ENCODE measurements around the gene C1orf50.

Gene C1orf50

GRCh38 chr1:42742617-42743316 lies 24.3 kb upstream of the C1orf50 start:
- Histone ChIP-seq H3K27ac (ENCODE audit: low read length) (no peak overlapping the region), H3K4me3 (ENCODE audit: low read depth in 1 of 2, low read length in 2 of 2) (no peak overlapping the region), H4K20me1 (ENCODE audit: insufficient read depth, low read length) (no peaks in the 10 kb centered on the region), H3K4me1 (ENCODE audit: insufficient read depth, low read length) (no peaks in the 10 kb centered on the region), H3K79me2 (ENCODE audit: insufficient read depth, low read length) (no peaks in the 10 kb centered on the region), H2AFZ (ENCODE audit: low read depth, low read length) (no peak overlapping the region), H3K36me3 (ENCODE audit: insufficient read depth, low read length) (peaks cover 25% of the 10 kb centered on the region), H3K9ac (ENCODE audit: low read depth, low read length) (no peak overlapping the region), H3K27me3 (ENCODE audit: insufficient read depth, low read length, poor library complexity) (no peaks in the 10 kb centered on the region), H3K4me2 (ENCODE audit: insufficient read depth, low read length) (no peak overlapping the region), H3K9me3 (ENCODE audit: insufficient read depth, low read length, severe bottlenecking) (no peaks in the 10 kb centered on the region)
- DNase-seq (no peak), ATAC-seq (ENCODE audit: insufficient read depth, low read depth) (no peak)
- TF ChIP-seq EZH2 (IDR thresholded peaks at IDR 0.05; ENCODE audit: borderline replicate concordance, low read depth, low read length, severe bottlenecking) (no peak), CTCF (IDR thresholded peaks at IDR 0.05; ENCODE audit: borderline replicate concordance, extremely low read depth, low read length, poor library complexity, severe bottlenecking) (no peak)

DNA sequence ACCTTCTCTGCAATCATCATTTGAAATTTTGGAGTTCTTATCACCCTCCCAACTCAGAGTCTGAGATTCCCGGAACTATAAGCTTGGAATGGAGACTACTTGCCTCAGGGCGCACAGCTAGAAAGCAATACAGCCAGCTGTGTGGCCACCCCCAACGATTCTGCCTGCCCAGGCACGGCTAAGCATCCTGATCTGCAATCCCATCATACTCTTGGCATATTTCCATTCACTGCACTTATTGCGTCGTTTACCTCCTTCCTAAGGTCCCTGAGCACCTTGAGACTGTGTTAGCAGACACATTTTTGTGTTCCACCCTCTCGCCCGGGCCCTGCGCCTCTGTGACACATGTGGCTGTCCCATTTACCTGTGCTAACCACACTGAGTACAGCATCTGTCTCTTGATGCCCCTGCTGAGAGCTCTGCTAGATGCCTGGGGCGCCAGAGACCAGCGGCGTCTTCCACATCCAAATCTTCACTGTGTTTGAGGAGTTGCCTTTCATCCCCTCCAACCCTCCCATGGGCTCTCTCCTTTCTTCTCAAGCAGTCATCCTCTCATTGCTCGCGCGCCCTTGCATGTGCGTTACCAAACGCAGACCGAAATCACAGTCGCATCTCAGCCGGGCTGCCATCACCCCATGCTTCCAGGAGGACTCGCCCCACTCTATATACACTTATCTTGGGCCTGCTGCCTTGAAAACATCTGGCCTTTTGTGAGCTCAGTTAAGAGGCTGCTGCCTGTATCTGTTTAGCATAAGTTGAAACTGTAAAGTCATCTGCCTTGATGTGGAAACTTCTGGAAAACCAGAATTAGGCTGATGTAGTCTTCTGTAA lies 23.5 kb upstream of the C1orf50 start:
- no peaks in the 10 kb centered on the region for H3K4me1 ChIP-seq (ENCODE audit: insufficient read depth, low read length)
- H3K9me3 ChIP-seq (ENCODE audit: insufficient read depth, low read length, severe bottlenecking): no peaks in the 10 kb centered on the region
- TF ChIP-seq EZH2 (IDR thresholded peaks at IDR 0.05; ENCODE audit: borderline replicate concordance, low read depth, low read length, severe bottlenecking) (no peak), CTCF (IDR thresholded peaks at IDR 0.05; ENCODE audit: borderline replicate concordance, extremely low read depth, low read length, poor library complexity, severe bottlenecking) (no peak)
- H3K27ac ChIP-seq (ENCODE audit: low read length): no peak overlapping the region
- H3K36me3 ChIP-seq (ENCODE audit: insufficient read depth, low read length): peaks cover 33% of the 10 kb centered on the region
- no peaks in the 10 kb centered on the region for H4K20me1 ChIP-seq (ENCODE audit: insufficient read depth, low read length)
- H3K4me2 ChIP-seq (ENCODE audit: insufficient read depth, low read length): no peak overlapping the region
- no peak overlapping the region for H3K4me3 ChIP-seq (ENCODE audit: low read depth in 1 of 2, low read length in 2 of 2)
- H3K27me3 ChIP-seq (ENCODE audit: insufficient read depth, low read length, poor library complexity): no peaks in the 10 kb centered on the region
- no peak for DNase-seq
- ATAC-seq (ENCODE audit: insufficient read depth, low read depth): no peak
- no peak overlapping the region for H2AFZ ChIP-seq (ENCODE audit: low read depth, low read length)
- no peaks in the 10 kb centered on the region for H3K79me2 ChIP-seq (ENCODE audit: insufficient read depth, low read length)
- no peak overlapping the region for H3K9ac ChIP-seq (ENCODE audit: low read depth, low read length)

- no peaks in the 10 kb centered on the region for H3K4me1 ChIP-seq (ENCODE audit: insufficient read depth, low read length)
- DNase-seq: no peak
- ATAC-seq (ENCODE audit: insufficient read depth, low read depth): no peak
Observed at GRCh38 chr1:42744148-42744413, 23.0 kb upstream of the C1orf50 start.

More at GRCh38 chr1:42744148-42744413, 23.0 kb upstream of the C1orf50 start:
- H3K27ac ChIP-seq (ENCODE audit: low read length): no peak overlapping the region
- no peak overlapping the region for H2AFZ ChIP-seq (ENCODE audit: low read depth, low read length)
- H3K4me2 ChIP-seq (ENCODE audit: insufficient read depth, low read length): no peak overlapping the region
- no peaks in the 10 kb centered on the region for H3K79me2 ChIP-seq (ENCODE audit: insufficient read depth, low read length)
- H3K9me3 ChIP-seq (ENCODE audit: insufficient read depth, low read length, severe bottlenecking): no peaks in the 10 kb centered on the region
- no peak overlapping the region for H3K4me3 ChIP-seq (ENCODE audit: low read depth in 1 of 2, low read length in 2 of 2)
- no peaks in the 10 kb centered on the region for H3K27me3 ChIP-seq (ENCODE audit: insufficient read depth, low read length, poor library complexity)
- H3K36me3 ChIP-seq (ENCODE audit: insufficient read depth, low read length): peaks cover 38% of the 10 kb centered on the region
- no peaks in the 10 kb centered on the region for H4K20me1 ChIP-seq (ENCODE audit: insufficient read depth, low read length)
- TF ChIP-seq EZH2 (IDR thresholded peaks at IDR 0.05; ENCODE audit: borderline replicate concordance, low read depth, low read length, severe bottlenecking) (no peak), CTCF (IDR thresholded peaks at IDR 0.05; ENCODE audit: borderline replicate concordance, extremely low read depth, low read length, poor library complexity, severe bottlenecking) (no peak)
- no peak overlapping the region for H3K9ac ChIP-seq (ENCODE audit: low read depth, low read length)

All from DND-41 (cell line).